SKM-1 treated with dmso at 0.1 percent for 144 hours (cell line): ENCODE results near the gene CNNM4.
A peak's percentile ranks its signal among the peaks of the same experiment; 100 is the strongest.

Experiments used
- DNase-seq: peaks from one replicate; lab custom pipeline; 2025; ENCODE audit not compliant: unreplicated experiment; lab: John Stamatoyannopoulos, UW

The CNNM4 gene

GRCh38 chr2:96810783-96811192 lies 50.1 kb downstream of the CNNM4 start:
- DNase-seq = no peak

- no peak for DNase-seq
These were observed 51.2 kb downstream of the CNNM4 start for GRCh38 chr2:96811917-96812316.

GRCh38 chr2:96813656-96814055 lies 53.0 kb downstream of the CNNM4 start:
- no peak for DNase-seq

GRCh38 chr2:96815326-96816126 lies 54.8 kb downstream of the CNNM4 start:
- no peak for DNase-seq

GRCh38 chr2:96816127-96816835 lies 55.6 kb downstream of the CNNM4 start, which contains the start of gene CNNM3:
Gene CNNM3, plus strand, starts transcription at chr2:96816268. Its CDS starts 10 bp downstream, at chr2:96816278.
- peak; percentile 92 for DNase-seq

- no peak for DNase-seq
These were observed 56.4 kb downstream of the CNNM4 start for GRCh38 chr2:96816836-96817702.

- DNase-seq = no peak
These were observed 57.2 kb downstream of the CNNM4 start for GRCh38 chr2:96817882-96818281.

- no peak for DNase-seq
These were observed 58.6 kb downstream of the CNNM4 start for GRCh38 chr2:96819128-96819875.

GRCh38 chr2:96819876-96820511 lies 59.3 kb downstream of the CNNM4 start:
- no peak for DNase-seq

GRCh38 chr2:96821113-96821675 lies 60.5 kb downstream of the CNNM4 start:
- DNase-seq = no peak

- no peak for DNase-seq
These were observed 62.1 kb downstream of the CNNM4 start for GRCh38 chr2:96822786-96823185.

GRCh38 chr2:96823198-96823597 lies 62.5 kb downstream of the CNNM4 start:
- DNase-seq = no peak

GRCh38 chr2:96824079-96824870 lies 63.6 kb downstream of the CNNM4 start:
- no peak for DNase-seq

GRCh38 chr2:96825057-96825456 lies 64.4 kb downstream of the CNNM4 start:
- no peak for DNase-seq

GRCh38 chr2:96826546-96827278 lies 66.0 kb downstream of the CNNM4 start:
- DNase-seq = no peak

- DNase-seq = no peak
These were observed 67.7 kb downstream of the CNNM4 start for GRCh38 chr2:96828436-96828835.

GRCh38 chr2:96828874-96829273 lies 68.2 kb downstream of the CNNM4 start:
- no peak for DNase-seq

GRCh38 chr2:96830044-96830562 lies 69.4 kb downstream of the CNNM4 start:
- no peak for DNase-seq
